WTC11 (cell line): ENCODE measurements around the gene NKD1.

Source experiments
- ZNF121 ChIP-seq: sonication (generic); formaldehyde crosslinking; IDR thresholded peaks from 2 replicates; pipeline ENCODE4 v1.8.0; 2023; ENCODE audit warnings: missing genetic modification reagents
- ZNF423 ChIP-seq: fragments of 250-450 bp; sonication (Bioruptor Pico); IDR thresholded peaks from 2 replicates; pipeline ENCODE4 v2.1.2; 2022; ENCODE audit warnings: mild to moderate bottlenecking, moderate library complexity
- TF ChIP-seq, protein P1 (sequence below): fragments of 200-600 bp; IDR thresholded peaks from 2 replicates; pipeline ENCODE4 v1.8.0; 2022; ENCODE audit warnings: antibody characterized with exemption
- TF ChIP-seq, protein P2 (sequence below): sonication (generic); formaldehyde crosslinking; IDR thresholded peaks from 2 replicates; pipeline ENCODE4 v1.8.1; 2022; ENCODE audit warnings: mild to moderate bottlenecking, missing genetic modification reagents, moderate library complexity, borderline replicate concordance

DNA sequence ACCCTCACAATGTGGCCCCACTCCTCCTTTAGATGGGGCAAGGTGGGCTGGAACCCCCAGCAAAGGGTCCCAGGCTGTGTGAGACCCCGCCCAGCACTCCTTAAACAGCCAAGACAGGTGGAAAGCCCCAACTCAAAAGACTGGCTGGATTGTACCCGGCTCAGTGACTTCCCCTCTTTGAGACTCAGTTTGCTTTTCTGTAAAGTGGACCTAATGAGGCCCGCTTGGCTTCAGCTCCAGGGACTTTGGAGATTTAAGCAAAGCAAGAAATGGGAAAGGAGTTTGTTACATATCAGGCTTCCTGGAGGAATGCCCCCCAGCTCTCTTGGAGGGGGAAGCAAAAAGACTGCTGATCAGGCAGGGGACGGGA, 93.6 kb downstream of the NKD1 start:
- TF ChIP-seq, protein P1, sequence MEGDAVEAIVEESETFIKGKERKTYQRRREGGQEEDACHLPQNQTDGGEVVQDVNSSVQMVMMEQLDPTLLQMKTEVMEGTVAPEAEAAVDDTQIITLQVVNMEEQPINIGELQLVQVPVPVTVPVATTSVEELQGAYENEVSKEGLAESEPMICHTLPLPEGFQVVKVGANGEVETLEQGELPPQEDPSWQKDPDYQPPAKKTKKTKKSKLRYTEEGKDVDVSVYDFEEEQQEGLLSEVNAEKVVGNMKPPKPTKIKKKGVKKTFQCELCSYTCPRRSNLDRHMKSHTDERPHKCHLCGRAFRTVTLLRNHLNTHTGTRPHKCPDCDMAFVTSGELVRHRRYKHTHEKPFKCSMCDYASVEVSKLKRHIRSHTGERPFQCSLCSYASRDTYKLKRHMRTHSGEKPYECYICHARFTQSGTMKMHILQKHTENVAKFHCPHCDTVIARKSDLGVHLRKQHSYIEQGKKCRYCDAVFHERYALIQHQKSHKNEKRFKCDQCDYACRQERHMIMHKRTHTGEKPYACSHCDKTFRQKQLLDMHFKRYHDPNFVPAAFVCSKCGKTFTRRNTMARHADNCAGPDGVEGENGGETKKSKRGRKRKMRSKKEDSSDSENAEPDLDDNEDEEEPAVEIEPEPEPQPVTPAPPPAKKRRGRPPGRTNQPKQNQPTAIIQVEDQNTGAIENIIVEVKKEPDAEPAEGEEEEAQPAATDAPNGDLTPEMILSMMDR: no peak
- TF ChIP-seq ZNF423 (no peak), ZNF121 (no peak)
- TF ChIP-seq, protein P2, sequence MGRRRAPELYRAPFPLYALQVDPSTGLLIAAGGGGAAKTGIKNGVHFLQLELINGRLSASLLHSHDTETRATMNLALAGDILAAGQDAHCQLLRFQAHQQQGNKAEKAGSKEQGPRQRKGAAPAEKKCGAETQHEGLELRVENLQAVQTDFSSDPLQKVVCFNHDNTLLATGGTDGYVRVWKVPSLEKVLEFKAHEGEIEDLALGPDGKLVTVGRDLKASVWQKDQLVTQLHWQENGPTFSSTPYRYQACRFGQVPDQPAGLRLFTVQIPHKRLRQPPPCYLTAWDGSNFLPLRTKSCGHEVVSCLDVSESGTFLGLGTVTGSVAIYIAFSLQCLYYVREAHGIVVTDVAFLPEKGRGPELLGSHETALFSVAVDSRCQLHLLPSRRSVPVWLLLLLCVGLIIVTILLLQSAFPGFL: no peak
